ENCODE data around the gene NPC1.

The NPC1 gene

DNA sequence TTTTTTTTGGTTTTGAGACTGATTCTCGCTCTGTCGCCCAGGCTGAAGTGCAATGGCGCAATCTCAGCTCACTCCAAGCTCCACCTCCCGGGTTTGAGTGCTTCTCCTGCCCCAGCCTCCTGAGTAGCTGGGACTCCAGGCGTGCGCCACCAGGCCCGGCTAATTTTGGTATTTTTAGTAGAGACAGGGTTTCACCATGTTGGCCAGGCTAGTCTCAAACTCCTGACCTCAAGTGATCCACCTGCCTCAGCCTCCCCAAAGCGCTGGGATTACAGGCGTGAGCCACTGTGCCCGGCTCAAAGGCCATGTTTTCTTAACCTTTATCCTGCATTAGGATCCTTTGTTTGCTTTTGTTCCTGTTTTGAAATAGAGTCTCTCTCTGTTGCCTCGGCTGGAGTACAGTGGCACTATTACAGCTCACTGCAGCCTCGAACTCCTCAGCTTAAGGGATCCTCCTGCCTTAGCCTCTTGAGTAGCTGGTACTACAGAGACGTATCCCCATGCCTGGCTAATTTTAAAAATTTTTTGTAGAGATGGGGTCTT is 41.0 kb downstream of the NPC1 start:
- DNase-seq, result no peak

- DNase-seq, result no peak
Observed at GRCh38 chr18:23542461-23542860, 43.8 kb downstream of the NPC1 start.

GRCh38 chr18:23541349-23542093 is 44.8 kb downstream of the NPC1 start:
- DNase-seq, result no peak

DNA sequence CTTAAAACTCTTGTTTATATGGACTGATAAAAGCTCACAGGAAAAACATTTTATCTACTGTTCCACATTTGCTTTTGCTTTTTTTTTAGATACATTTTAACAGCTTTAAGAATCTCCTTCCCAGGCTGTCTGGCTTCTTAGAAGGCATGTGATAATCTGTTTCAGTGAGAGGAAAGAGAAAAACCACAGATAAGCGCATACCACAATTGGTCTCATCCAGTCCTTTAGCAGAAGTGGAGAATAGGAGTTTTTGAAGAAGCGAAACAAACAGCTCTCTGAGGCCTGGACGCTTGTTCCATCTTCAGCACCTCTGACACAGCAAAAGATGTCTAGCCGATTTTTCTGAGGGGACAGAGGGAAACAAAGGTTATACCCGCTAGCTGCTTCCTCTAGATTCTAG is 45.4 kb downstream of the NPC1 start:
- DNase-seq, result no peak

- no peak for DNase-seq
Observed at GRCh38 chr18:23539911-23540525, 46.3 kb downstream of the NPC1 start.

GRCh38 chr18:23539296-23539695 is 47.0 kb downstream of the NPC1 start:
- no peak for DNase-seq

GRCh38 chr18:23538870-23539269 is 47.4 kb downstream of the NPC1 start:
- no peak for DNase-seq

DNA sequence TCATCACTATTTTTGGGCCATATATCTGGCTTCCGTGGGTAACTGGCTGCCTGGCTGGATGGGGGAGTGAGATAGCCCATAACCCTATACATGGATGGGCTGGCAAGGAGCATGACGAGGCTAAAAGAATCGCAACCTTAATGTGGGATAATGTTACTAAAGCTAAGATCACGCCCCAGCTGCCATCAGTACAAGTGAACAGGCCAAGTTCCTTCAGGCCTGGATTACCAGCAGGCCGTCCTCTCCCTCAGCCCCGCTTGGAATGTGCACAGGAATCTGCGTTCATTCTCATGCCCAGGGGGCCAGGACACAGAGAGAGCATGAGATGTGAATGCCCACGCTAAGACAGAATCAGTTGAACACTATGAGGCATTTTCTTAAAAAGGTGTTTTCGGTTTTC is 48.3 kb downstream of the NPC1 start:
- no peak for DNase-seq

DNA sequence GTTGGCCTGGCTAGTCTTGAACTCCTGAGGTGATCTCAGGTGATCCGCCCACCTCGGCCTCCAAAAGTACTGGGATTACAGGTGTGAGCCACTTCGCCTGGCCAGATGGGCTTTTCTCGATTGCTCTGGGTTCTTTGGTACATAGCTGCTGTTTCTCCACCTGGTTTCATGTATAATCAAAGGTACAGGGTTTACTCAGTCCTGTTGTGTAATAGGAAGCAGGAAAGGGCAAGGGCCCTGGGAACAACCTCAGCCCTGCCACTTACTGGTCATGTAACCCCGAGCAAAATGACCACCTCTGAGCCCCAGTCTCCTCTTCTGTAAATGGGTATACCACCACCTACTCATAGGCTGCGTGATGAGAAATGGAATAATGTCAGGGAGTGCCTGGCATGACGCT is 49.0 kb downstream of the NPC1 start:
- no peak for DNase-seq

- DNase-seq, result no peak
Observed at GRCh38 chr18:23536204-23536603, 50.1 kb downstream of the NPC1 start.

- DNase-seq, result no peak
Observed at GRCh38 chr18:23534276-23534675, 52.0 kb downstream of the NPC1 start.

- DNase-seq, result no peak
Observed at GRCh38 chr18:23532848-23533247, 53.5 kb downstream of the NPC1 start.

GRCh38 chr18:23531912-23532311 is 54.4 kb downstream of the NPC1 start:
- DNase-seq, result no peak

DNA sequence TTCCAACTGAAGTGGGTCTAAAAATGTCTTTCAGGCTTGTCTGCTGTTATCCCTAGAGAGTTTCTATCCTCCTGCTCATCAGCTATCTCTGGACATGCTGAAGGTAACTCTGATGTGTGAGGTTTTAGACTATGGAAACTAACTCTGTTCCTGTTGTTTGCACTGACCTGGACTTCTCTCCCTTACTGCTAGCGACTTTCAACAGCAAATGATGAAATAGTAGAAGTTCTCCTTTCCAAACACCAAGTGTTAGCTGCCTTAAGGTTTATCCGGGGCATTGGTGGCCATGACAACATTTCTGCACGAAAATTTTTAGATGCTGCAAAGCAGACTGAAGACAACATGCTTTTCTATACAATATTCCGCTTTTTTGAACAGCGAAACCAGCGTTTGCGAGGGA is 56.1 kb downstream of the NPC1 start:
- DNase-seq, result no peak

- DNase-seq, result no peak
Observed at GRCh38 chr18:23529604-23530003, 56.7 kb downstream of the NPC1 start.

GRCh38 chr18:23528580-23529472 is 57.5 kb downstream of the NPC1 start:
- no peak for DNase-seq

GRCh38 chr18:23526501-23527063 is 59.7 kb downstream of the NPC1 start:
- no peak for DNase-seq

GRCh38 chr18:23524213-23524707 is 62.0 kb downstream of the NPC1 start:
- DNase-seq, result no peak

DNA sequence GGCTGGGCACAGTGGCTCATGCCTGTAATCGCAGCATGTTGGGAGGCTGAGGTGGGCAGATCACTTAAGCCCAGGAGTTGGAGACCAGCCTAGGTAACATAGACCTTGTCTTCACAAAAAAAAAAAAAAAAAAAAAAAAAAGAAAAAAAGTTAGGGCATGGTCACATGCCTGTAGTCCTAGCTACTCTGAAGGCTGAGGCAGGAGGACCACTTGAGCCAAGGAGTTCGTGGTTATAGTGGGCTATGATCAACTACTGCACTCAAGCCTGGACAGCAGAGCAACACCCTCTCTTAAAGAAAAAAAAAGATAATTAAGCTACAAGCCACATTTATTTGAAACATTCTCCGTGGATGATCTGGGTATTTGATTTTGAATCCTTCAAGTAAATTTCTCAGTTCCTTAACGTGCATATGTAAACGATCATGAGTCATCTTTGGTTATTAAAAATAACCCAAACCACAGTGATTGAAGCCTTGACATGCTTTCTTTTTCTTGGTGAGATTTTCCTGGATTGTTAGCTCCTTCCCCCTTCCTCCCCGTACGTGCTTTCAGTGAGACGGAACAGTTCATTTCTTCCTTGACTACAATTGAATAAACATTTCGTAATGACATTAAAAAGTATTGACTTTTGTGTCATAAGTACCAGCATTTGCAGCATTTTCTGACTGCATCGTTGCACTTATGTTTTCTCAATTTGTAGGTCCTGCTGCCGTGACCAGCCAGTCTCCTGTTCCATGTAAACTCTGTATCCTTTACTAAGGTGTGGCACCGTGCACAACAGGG is 62.7 kb downstream of the NPC1 start:
- peak; percentile 33 for DNase-seq

GRCh38 chr18:23521907-23522306 is 64.4 kb downstream of the NPC1 start:
- DNase-seq, result no peak

DNA sequence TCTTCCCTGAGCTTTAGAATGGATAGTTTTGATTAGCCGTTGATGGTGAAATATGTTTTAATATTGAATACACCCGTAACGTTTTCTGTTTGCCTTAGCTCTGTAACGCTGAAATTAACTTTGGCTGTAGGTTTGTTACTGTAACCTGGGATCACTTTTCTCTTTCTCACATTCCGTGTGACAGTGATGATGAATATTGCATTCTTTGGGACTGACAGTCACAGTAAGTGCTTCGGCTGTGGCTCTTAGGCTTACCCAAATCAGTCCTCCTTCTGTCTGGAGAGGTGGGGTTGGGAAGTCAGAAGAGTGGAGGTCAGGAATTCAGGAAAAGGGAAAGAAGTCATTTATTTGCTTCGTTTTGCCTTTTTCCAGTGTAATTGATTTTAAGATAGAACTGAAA is 65.0 kb downstream of the NPC1 start:
- no peak for DNase-seq

- no peak for DNase-seq
Observed at GRCh38 chr18:23519734-23520133, 66.6 kb downstream of the NPC1 start.

Data from DMS79 (cell line).